Stimulated activated CD8-positive, alpha-beta memory T cell treated with anti-CD3 and anti-CD28 coated beads, Interleukin-12 subunit alpha, Interleukin-12 subunit beta, amount 100 ng/mL, for 24 hours (primary cell): Measurements from ENCODE around the gene RAB31.

ENCODE experiments used
- DNase-seq: peaks from one replicate; pipeline ENCODE4 v3.0.0-alpha.2; 2020; ENCODE audit errors: extremely low read depth

RAB31 gene

DNA sequence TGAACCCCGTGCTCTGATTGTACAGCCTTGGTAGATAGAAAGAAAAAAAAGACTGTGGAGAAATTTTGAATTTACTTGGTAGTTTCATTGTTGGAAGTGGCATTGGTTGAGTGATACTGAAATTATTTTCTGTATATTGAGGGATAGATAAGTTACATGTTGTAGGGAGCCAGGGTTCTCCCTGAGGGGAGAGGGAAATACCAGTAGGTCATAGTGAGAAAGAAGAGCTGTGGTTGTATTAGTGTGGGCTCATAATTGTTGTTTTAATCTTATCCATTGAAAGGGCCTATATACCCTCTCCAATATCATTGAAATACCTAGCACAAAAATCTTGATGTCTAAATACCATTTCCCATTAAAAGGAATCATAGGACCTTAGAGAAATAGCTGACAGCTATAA lies 16.9 kb upstream of the RAB31 start:
- DNase-seq, result no peak

DNA sequence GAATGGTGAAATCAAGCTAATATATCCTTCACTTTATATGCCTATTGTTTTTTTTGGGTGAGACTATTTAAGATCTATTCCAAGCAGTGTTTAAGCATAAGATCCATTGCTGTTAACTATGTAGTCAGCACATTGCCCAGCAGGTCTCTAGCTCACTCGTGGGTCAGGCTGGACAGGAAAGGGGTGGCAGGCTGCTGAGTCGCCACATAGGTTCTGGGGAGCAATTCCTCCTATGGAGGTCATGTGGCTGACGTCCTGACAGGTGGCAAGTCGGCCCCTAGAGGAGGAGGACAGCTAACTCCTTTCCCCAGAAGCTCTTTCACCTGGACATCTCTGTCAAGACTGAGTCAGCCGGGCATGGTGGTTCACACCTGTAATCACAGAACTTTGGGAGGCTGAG lies 13.9 kb upstream of the RAB31 start:
- no peak for DNase-seq

GRCh38 chr18:9694952-9695495 lies 13.1 kb upstream of the RAB31 start:
- DNase-seq, result no peak

GRCh38 chr18:9695605-9696004 lies 12.5 kb upstream of the RAB31 start:
- DNase-seq, result no peak

DNA sequence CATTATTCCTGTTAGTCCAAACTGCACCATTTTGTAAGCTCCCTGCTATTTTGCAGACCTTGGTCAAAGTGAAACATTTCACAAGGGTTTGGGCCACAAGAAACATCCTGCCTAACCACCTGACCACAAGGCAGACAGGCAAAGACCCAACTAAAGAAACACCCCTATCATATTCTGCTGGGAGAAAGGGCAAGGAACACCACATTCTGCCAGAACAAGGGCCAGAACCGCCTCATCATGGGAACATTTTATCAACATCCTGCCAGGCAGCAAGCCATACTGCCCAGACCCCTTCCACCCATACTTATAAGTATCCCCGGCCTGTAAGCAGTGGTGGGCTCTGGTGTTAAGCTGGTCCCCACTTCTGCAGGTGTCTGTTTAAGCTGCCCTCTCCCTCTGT lies 12.0 kb upstream of the RAB31 start:
- DNase-seq, result no peak

- DNase-seq, result no peak
Measured at GRCh38 chr18:9696701-9697100, 11.4 kb upstream of the RAB31 start.

GRCh38 chr18:9697121-9697520 lies 11.0 kb upstream of the RAB31 start:
- no peak for DNase-seq

GRCh38 chr18:9698497-9698896 lies 9.6 kb upstream of the RAB31 start:
- DNase-seq, result no peak

DNA sequence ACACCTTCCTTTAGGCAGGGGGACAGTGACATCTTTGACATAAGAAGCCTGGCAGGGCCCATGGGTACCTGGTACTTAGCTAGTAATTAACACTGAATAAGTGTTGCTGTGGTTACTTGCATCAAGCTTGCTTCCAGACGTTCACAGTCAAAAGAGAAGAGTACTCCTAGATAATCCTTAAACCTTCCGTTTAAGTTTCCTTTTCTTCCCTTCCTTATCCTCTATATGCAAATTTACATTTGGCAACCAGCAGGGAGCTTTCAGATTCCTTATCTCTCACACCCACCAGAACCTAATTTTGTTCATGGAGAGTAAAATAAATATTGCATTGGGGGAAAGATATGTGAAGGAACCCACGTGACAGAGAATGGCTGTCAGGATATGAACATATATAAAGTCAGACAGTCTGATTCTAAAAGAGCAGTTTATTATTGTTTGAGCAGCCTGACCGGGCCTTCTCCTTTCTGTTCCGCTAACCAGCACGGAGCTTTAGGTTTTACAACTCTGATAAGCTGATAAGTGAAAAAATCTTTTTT lies 7.8 kb upstream of the RAB31 start:
- no peak for DNase-seq

DNA sequence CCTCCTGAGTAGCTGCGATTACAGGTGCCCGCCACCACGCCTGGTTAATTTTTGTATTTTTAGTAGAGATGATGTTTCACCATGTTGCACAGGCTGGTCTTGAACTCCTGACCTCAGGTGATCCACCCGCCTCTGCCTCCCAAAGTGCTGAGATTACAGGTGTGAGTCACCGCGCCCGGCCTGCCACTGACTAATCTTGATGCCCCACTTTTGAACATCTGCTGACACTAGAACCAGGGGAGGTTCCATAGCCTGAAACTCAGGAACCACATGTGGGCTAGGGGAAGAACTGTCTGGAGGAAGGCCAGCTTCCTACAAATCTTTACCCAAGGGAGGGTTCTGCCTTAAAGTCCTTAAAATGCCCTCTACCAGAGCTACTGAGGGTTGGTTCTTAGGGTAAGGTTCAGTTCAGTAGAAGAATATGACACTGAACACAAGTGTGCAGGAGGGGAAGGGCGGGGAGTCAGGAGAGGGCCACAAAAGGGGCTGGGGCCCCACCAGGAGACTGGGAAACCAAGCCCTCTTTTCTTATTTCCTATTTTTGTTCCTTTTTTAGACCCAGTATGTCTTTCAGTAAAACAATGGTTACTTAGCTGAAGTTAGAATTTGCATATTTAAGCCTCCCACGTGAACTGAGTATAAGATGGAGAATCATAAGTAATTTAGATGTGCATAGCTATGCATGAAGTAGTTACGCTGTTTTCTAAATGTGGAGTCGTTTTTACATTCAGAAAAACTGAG lies 6.3 kb upstream of the RAB31 start:
- DNase-seq, result no peak

DNA sequence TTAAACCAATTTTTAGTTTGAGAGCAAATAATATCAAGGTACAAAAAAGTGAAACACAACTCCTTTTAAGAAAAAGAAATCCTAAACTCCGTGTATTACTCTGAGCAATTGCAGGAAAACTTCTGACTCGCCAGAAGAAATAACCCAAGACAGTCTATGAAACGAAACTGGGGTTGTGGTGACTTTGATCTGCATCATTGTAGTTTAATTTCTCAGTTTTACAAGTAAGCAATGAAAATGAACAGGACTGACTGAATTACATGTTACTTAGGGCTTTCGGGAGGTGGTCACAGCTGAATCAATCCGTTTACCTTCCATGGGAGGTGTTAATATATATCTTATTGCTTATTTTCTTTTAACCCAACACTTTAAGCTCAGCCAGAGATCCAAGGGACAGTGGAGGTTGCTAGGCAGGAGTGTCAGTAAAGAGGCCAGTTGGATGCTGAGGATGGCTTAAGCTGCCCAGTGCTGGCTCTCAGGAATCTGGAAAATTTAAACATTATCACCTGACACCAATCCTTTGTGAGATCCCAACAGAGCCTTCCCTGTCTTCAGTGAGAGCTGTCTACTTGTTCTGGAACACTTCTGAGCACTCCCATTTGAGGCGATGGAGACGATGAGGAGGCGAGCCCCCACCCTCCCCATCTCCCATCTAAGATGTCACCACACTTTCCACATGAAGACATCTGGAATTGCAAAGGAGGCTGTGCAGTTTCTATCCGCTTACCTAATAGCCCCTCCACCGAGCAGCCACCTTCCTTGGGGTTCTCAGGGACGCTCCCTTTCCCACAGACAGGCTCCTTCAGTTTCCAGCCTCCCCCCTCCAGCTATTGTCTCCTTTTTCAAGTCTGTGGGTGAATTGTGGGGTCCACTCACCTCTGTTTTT lies 3.6 kb upstream of the RAB31 start:
- DNase-seq, result no peak

DNA sequence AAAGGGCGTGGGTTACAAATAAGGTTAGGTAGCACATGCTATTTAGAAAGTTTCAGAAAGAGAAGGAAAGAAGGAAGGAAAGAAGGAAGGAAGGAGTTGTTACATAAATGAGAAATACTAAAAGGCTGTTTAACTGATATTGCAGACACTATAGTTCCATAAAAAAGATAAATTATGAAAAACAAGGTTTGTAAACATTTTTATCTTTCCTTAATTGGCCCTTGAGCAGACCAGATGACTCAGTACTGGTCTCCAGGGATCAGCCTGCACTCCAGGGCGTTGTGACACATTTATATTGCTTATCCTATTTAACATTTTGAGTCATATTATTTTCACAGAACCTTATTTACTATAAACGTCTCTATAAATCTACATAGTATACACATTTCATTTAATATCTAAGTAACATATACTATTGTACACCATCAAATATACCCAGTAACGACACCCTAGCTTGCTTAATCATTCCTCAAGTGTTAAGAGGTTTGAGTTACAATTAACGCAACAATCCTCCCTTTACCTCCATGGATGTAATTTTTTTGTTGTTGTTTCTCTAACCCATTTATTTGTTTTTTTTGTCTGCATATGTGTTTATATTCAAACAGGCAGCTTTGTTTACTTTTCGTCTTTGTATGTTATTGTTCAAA lies 2.8 kb upstream of the RAB31 start:
- DNase-seq, result no peak

GRCh38 chr18:9706081-9706935 lies 1.8 kb upstream of the RAB31 start:
- no peak for DNase-seq

GRCh38 chr18:9707381-9708056 lies 582 bp upstream of the RAB31 start:
- no peak for DNase-seq

DNA sequence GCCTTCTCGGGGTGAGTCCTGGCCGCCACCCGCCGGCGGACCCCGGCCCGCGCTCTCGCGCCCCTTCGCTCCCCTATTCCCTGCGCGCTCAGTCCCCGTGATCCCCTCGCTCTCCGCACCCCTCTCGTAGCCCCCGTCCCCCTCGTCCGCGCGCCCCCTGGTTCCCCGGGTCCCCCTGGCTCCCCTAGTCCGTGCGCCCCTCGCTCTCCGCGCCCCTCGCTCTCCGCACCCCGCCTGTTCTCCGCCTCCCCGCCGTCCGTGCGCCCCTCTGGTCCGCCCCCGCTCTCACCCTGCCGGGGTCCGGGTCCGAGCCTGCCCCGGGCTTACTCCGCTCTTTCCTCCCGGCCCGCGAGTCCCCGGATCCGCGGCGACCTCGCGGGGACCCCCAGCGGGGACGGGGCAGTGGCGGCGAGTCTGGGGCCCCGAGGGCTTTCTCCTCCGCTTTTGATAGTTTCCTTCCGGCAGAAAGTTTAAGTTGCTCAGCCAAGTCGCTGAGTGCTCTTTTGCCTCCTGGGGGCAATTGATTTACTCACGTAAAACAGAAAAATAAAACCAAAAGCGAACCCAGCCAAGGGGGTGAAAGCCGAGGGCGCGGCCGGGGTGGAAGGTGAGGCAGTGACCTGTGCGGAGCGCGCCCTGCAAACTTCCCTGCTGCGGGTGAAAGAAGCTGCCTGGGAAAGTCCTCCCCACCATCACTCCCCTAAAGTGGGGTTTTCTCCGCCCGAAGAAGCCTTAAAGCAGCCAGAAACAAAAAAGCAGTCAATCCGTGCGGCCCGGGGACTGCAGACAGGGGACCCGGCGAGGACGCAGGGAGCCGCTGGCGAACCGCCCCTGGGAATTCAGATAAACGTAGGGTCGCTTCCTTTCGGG lies 568 bp downstream of the RAB31 start:
- no peak for DNase-seq

- no peak for DNase-seq
Measured at GRCh38 chr18:9709304-9709877, 1.3 kb downstream of the RAB31 start.

GRCh38 chr18:9710037-9710436 lies 1.9 kb downstream of the RAB31 start:
- no peak for DNase-seq

DNA sequence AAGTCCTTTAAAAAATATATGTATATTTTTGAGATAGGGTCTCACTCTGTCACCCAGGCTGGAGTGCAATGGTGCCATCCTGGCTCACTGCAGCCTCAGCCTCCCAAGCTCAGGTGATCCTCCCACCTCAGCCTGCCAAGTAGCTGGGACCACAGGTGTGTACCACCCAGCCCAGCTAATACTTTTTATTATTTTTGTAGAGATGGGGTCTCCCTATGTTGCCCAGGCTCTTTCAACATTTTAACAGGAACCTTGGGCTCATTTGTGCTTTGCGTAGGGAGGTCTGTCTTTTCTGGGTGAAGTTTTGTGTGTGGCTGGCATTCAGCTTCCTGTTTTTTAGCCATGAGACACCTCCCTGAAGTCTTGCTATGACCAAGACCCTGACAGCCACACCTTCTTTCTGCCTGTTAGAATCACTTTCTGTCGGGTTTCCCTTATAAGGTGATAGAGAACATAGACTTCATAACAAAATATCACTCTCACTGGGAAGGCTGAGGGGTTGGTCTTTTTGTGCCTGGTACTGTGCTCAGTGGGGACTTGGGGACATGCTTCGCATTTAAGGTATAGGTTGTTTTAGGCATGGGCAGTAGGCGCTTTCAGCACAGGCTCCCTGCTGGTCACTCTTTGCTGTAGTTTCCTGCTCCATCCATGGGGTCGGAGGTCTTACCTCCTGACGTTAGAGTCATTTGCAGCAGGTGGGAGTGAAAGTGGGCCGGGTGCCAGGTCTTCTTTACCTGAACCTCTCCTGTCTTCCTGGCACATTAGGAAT lies 3.4 kb downstream of the RAB31 start:
- no peak for DNase-seq
